Erythroblast (primary cell): ENCODE results near the gene ALDH9A1.
"Not testable (repeated sequence)": the region's sequence is repeated elsewhere in the genome, so short reads cannot be mapped to it uniquely, and the experiment has no call there.

Experiments
- GATA1 ChIP-seq: IDR thresholded peaks from 2 replicates; pipeline ENCODE4 v1.6.1; 2011; ENCODE audit warnings: low read depth, mild to moderate bottlenecking, control low read depth, low read length, moderate library complexity
- POLR2A ChIP-seq: IDR thresholded peaks from 2 replicates; pipeline ENCODE4 v1.6.1; 2011; ENCODE audit warnings: mild to moderate bottlenecking, low read length

DNA sequence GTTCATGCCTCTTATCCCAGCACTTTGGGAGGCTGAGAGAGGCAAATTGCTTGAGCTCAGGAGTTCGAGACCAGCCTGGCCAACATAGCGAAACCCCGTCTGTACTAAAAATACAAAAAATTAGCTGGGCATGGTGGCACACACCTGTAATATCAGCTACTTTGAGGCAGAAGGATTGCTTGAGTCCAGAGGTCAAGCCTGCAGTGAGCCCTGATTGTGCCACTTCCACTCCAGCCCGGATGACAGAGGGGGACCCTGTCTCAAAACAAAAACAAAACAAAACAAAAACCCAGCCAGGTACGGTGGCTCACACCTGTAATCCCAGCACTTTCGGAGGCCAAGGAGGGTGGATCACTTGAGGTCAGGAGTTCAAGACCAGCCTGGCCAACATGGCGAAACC, 60.2 kb downstream of the ALDH9A1 start:
- not testable (repeated sequence) for TF ChIP-seq GATA1, POLR2A
